Measurements from ENCODE around the gene ADI1. TPM values are rescaled to one million over a fixed set of nuclear protein-coding genes. Genes with fewer than 3 reads are reported as not detected.

ADI1 gene
- total and polyA plus RNA-seq, 10 of the 15 experiments (the other 5 are each of a cell fraction or from before 2014, with no cell fraction given): 4.4 to 78.7 (median 17.2) TPM

DNA sequence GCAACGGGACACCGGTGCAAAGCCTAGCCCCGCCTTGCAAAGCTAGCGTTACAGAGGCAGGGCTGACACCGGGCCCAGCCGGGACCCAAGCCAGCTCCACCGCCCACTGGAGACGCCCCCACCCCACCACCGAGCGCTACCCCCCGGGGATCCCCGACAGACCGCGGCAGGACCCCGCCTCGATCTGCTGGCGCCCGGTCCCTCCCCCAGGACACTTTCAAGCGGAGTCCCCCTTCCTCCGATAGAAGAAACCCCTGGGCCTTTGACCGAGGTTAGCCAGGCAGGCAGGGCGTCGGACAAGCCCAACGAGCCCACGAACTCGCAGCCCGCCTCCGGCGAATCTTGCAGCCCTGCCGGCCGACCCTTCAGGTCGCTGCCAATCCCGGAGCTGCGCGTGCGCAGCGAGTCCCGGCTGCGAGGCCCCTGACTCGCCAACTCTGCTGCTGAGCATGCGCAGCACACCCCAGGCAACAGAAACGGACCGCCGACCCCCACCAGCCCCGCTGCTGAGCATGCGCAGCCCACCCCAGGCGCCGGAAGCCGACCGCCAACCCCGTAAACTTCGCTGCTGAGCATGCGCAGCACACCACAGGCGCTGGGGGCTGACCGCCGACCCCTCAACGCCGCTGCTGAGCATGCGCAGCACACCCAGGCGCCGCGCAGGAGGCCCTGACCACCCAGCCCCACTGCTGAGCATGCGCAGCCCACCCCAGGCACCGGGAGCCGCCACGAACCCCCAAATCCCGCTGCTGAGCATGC lies 656 bp downstream of the ADI1 start (continued):
- TF ChIP-seq TCF7 (IDR thresholded peaks at IDR 0.05; ENCODE audit: borderline replicate concordance): no peak
- no peak for TF ChIP-seq ATF2 (IDR thresholded peaks at IDR 0.05; ENCODE audit: low read length)
- TF ChIP-seq RAD21 (IDR thresholded peaks at IDR 0.05; ENCODE audit: insufficient read depth, low read depth, low read length): no peak
- TF ChIP-seq E2F8 (IDR thresholded peaks at IDR 0.05; ENCODE audit: low read depth, partially characterized antibody): no peak
- TF ChIP-seq, protein P1, sequence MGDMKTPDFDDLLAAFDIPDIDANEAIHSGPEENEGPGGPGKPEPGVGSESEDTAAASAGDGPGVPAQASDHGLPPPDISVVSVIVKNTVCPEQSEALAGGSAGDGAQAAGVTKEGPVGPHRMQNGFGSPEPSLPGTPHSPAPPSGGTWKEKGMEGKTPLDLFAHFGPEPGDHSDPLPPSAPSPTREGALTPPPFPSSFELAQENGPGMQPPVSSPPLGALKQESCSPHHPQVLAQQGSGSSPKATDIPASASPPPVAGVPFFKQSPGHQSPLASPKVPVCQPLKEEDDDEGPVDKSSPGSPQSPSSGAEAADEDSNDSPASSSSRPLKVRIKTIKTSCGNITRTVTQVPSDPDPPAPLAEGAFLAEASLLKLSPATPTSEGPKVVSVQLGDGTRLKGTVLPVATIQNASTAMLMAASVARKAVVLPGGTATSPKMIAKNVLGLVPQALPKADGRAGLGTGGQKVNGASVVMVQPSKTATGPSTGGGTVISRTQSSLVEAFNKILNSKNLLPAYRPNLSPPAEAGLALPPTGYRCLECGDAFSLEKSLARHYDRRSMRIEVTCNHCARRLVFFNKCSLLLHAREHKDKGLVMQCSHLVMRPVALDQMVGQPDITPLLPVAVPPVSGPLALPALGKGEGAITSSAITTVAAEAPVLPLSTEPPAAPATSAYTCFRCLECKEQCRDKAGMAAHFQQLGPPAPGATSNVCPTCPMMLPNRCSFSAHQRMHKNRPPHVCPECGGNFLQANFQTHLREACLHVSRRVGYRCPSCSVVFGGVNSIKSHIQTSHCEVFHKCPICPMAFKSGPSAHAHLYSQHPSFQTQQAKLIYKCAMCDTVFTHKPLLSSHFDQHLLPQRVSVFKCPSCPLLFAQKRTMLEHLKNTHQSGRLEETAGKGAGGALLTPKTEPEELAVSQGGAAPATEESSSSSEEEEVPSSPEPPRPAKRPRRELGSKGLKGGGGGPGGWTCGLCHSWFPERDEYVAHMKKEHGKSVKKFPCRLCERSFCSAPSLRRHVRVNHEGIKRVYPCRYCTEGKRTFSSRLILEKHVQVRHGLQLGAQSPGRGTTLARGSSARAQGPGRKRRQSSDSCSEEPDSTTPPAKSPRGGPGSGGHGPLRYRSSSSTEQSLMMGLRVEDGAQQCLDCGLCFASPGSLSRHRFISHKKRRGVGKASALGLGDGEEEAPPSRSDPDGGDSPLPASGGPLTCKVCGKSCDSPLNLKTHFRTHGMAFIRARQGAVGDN (IDR thresholded peaks at IDR 0.05): peak; percentile 89; the same call in 1 of the 2 replicates
- TF ChIP-seq HCFC1 (IDR thresholded peaks at IDR 0.05; ENCODE audit: low read length): peak; percentile 9; the same call in 1 of the 2 replicates
- TF ChIP-seq JUNB (IDR thresholded peaks at IDR 0.05): no peak
- no peak for TF ChIP-seq SP1 (IDR thresholded peaks at IDR 0.05; ENCODE audit: low read depth, low read length)
- TF ChIP-seq CBX5 (IDR thresholded peaks at IDR 0.05; ENCODE audit: low read depth): no peak
- TF ChIP-seq BACH1 (IDR thresholded peaks at IDR 0.05; ENCODE audit: borderline replicate concordance): no peak; the same call in 1 of the 2 replicates
- TF ChIP-seq, protein P2, sequence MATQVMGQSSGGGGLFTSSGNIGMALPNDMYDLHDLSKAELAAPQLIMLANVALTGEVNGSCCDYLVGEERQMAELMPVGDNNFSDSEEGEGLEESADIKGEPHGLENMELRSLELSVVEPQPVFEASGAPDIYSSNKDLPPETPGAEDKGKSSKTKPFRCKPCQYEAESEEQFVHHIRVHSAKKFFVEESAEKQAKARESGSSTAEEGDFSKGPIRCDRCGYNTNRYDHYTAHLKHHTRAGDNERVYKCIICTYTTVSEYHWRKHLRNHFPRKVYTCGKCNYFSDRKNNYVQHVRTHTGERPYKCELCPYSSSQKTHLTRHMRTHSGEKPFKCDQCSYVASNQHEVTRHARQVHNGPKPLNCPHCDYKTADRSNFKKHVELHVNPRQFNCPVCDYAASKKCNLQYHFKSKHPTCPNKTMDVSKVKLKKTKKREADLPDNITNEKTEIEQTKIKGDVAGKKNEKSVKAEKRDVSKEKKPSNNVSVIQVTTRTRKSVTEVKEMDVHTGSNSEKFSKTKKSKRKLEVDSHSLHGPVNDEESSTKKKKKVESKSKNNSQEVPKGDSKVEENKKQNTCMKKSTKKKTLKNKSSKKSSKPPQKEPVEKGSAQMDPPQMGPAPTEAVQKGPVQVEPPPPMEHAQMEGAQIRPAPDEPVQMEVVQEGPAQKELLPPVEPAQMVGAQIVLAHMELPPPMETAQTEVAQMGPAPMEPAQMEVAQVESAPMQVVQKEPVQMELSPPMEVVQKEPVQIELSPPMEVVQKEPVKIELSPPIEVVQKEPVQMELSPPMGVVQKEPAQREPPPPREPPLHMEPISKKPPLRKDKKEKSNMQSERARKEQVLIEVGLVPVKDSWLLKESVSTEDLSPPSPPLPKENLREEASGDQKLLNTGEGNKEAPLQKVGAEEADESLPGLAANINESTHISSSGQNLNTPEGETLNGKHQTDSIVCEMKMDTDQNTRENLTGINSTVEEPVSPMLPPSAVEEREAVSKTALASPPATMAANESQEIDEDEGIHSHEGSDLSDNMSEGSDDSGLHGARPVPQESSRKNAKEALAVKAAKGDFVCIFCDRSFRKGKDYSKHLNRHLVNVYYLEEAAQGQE (IDR thresholded peaks at IDR 0.05; ENCODE audit: low read depth, low read length): no peak
- no peak for TF ChIP-seq TCF12 (IDR thresholded peaks at IDR 0.05; ENCODE audit: low read depth, low read length)
- TF ChIP-seq RB1 (IDR thresholded peaks at IDR 0.05; ENCODE audit: borderline replicate concordance): no peak; the same call in 1 of the 2 replicates
- no peak for TF ChIP-seq RCOR1 (conservative IDR thresholded peaks at IDR 0.05; ENCODE audit: low read depth, low read length)
- no peak for TF ChIP-seq NFYA (IDR thresholded peaks at IDR 0.05; ENCODE audit: borderline replicate concordance, low read depth, low read length)
- TF ChIP-seq RAD51 (IDR thresholded peaks at IDR 0.05): no peak
- peak; percentile 14; the same call in 1 of the 2 replicates for TF ChIP-seq NFYB (IDR thresholded peaks at IDR 0.05; ENCODE audit: insufficient read depth, low read depth, low read length)
- 0 out of 2 replicates have a peak, but pooled peaks have one; percentile 8 for TF ChIP-seq CREM (IDR thresholded peaks at IDR 0.05; ENCODE audit: low read depth)
- no peak for TF ChIP-seq MTA3 (IDR thresholded peaks at IDR 0.05; ENCODE audit: borderline replicate concordance, low read length)
